B cell (primary cell): ENCODE measurements around the gene SPATA24. TPM values are rescaled to one million over a fixed set of nuclear protein-coding genes. Genes with fewer than 3 reads are reported as not detected.
A peak's percentile ranks its signal among the peaks of the same experiment; 100 is the strongest.

Experiments used
- ATAC-seq: fragments of 200-7000 bp; cut with Tn5 transposase; one replicate; pipeline ENCODE4 v1.10.0; 2021; ENCODE audit warnings: low read depth, mild to moderate bottlenecking, moderate number of reproducible peaks, moderate library complexity
- CTCF ChIA-PET: fragments of 350-600 bp; sonication (Branson Sonifier 250); formaldehyde crosslinking; loops from one replicate; lab custom pipeline; 2021; ENCODE audit warnings: antibody characterized with exemption, inconsistent platforms; lab: Charles Lee
- POLR2A ChIA-PET: fragments of 350-600 bp; sonication (Branson Sonifier 250); formaldehyde crosslinking; loops from one replicate; lab custom pipeline; 2021; ENCODE audit warnings: antibody characterized with exemption; lab: Charles Lee
- DNase-seq: peaks from one replicate; pipeline ENCODE4 v3.0.0; 2013
- H2AFZ ChIP-seq: 2 replicates; pipeline ENCODE4 v1.6.1; 2012; ENCODE audit warnings: mild to moderate bottlenecking, low read depth, low read length; ENCODE audit not compliant: insufficient read depth, poor library complexity, severe bottlenecking
- H3K27ac ChIP-seq, 2 donors: 1 replicate in 1 of 2; 2 replicates in 1 of 2; pipeline ENCODE4 v1.5.1; 2012 to 2013; ENCODE audit warnings: low read length in 2 of 2, mild to moderate bottlenecking in 2 of 2, moderate library complexity in 1 of 2
- H3K27me3 ChIP-seq, 4 experiments: fragments of 200-600 bp in 1 of 4; sonication (generic) in 1 of 4; replicated peaks in 1 of 4; 1 replicate in 2 of 4; 2 replicates in 2 of 4; pipeline versions ENCODE4 v1.6.1 to v1.7.0; 2013 to 2016; ENCODE audit warnings: low read length in 3 of 4, mild to moderate bottlenecking in 2 of 4, mixed read lengths in 1 of 4, moderate library complexity in 1 of 4; ENCODE audit not compliant: insufficient read depth in 4 of 4, control insufficient read depth in 3 of 4; ENCODE audit errors: control extremely low read depth in 1 of 4
- H3K36me3 ChIP-seq, 2 experiments: replicated peaks in 1 of 2; 1 replicate in 1 of 2; 2 replicates in 1 of 2; pipeline versions ENCODE4 v1.6.1 to v1.7.1; 2013; ENCODE audit warnings: low read length in 1 of 2; ENCODE audit not compliant: insufficient read depth in 2 of 2, control insufficient read depth in 1 of 2; ENCODE audit errors: control extremely low read depth in 1 of 2, extremely low read depth in 1 of 2
- H3K4me1 ChIP-seq, 2 donors: fragments of 200-600 bp in 1 of 2; sonication (generic) in 1 of 2; 1 replicate in 1 of 2; 2 replicates in 1 of 2; pipeline versions ENCODE4 v1.5.1 to v1.6.1; 2013 to 2017; ENCODE audit warnings: low read length in 2 of 2; ENCODE audit not compliant: control insufficient read depth in 2 of 2, insufficient read depth in 2 of 2
- H3K4me2 ChIP-seq: replicated peaks from 2 replicates; pipeline ENCODE3; 2012; ENCODE audit warnings: mild to moderate bottlenecking, low read depth, low read length; ENCODE audit not compliant: poor library complexity, severe bottlenecking
- H3K4me3 ChIP-seq, 5 experiments: fragments of 200-600 bp in 1 of 5; sonication (generic) in 1 of 5; 1 replicate in 3 of 5; 2 replicates in 2 of 5; pipeline versions ENCODE4 v1.5.1 to v1.7.0; 2011 to 2016; ENCODE audit warnings: low read length in 4 of 5, mild to moderate bottlenecking in 4 of 5, low read depth in 2 of 5, control low read depth in 1 of 5, moderate library complexity in 1 of 5; ENCODE audit not compliant: insufficient read depth in 1 of 5; ENCODE audit errors: control extremely low read depth in 1 of 5, extremely low read depth in 1 of 5
- H3K79me2 ChIP-seq: fragments of 200-600 bp; sonication (generic); one replicate; pipeline ENCODE4 v1.6.0; 2016; ENCODE audit warnings: low read length; ENCODE audit not compliant: control insufficient read depth, insufficient read depth
- H3K9ac ChIP-seq: fragments of 200-600 bp; sonication (generic); 2 replicates; pipeline ENCODE4 v1.6.1; 2017; ENCODE audit warnings: mild to moderate bottlenecking, low read length, moderate library complexity
- H3K9me3 ChIP-seq, 3 donors: one replicate each; pipeline versions ENCODE4 v1.6.1 to v1.7.1; 2013; ENCODE audit warnings: low read length in 2 of 3; ENCODE audit not compliant: control insufficient read depth in 2 of 3, insufficient read depth in 1 of 3; ENCODE audit errors: control extremely low read depth in 1 of 3
- H4K20me1 ChIP-seq: 2 replicates; pipeline ENCODE4 v1.6.0; 2012; ENCODE audit warnings: mild to moderate bottlenecking, low read length; ENCODE audit not compliant: insufficient read depth, control insufficient read depth, poor library complexity, severe bottlenecking
- H3K27ac Mint-ChIP-seq: one replicate; pipeline ENCODE4 v1.8.0; 2021; ENCODE audit warnings: mixed read lengths
- H3K27me3 Mint-ChIP-seq: one replicate; pipeline ENCODE4 v1.8.0; 2021; ENCODE audit warnings: mixed read lengths
- H3K4me1 Mint-ChIP-seq: one replicate; pipeline ENCODE4 v1.8.0; 2021; ENCODE audit warnings: mixed read lengths
- H3K4me3 Mint-ChIP-seq: one replicate; pipeline ENCODE4 v1.8.0; 2021; ENCODE audit warnings: mixed read lengths
- H3K9me3 Mint-ChIP-seq: one replicate; pipeline ENCODE4 v1.8.0; 2022; ENCODE audit warnings: mixed read lengths; ENCODE audit not compliant: insufficient read depth
- CTCF ChIP-seq: fragments of 200-600 bp; IDR thresholded peaks from one replicate; pipeline ENCODE4 v1.8.0; 2022; ENCODE audit warnings: antibody characterized with exemption, mild to moderate bottlenecking
- EZH2 ChIP-seq: IDR thresholded peaks from 2 replicates; pipeline ENCODE4 v1.6.1; 2012; ENCODE audit warnings: borderline replicate concordance, low read depth, mild to moderate bottlenecking, moderate library complexity, low read length; ENCODE audit not compliant: insufficient read depth, poor library complexity, severe bottlenecking
- WGBS: methylation state at CpG from one replicate; pipeline ENCODE4 v1.1.5; 2013; ENCODE audit warnings: missing lambda C conversion rate; ENCODE audit not compliant: insufficient coverage; 5-methylcytosine and 5-hydroxymethylcytosine counted together
- intact Hi-C: fragments of 100-400 bp; cut with micrococcal nuclease; formaldehyde crosslinking; loops from one replicate; pipeline ENCODE4 v1.10.0; 2022
- polyA plus RNA-seq: library from polyadenylated mRNA; depleted of rRNA; stranded (reverse); fragments of >200 nt; gene quantifications from 2 replicates; pipeline ENCODE4 v1.2.3, GENCODE V29; 2012
- total RNA-seq, 2 donors: library from RNA; stranded (reverse); fragments of 120-200 nt in 1 of 2; gene quantifications; 1 replicate in 1 of 2; 2 replicates in 1 of 2; pipeline versions ENCODE4 v1.2.3 to v1.2.4, GENCODE V29; 2013 to 2022

The SPATA24 gene
- total and polyA plus RNA-seq, 2 donors (not counting 1 experiment from before 2014, with no cell fraction given): 2.0 to 6.4 TPM

GRCh38 chr5:139388198-139388821, 15.6 kb downstream of the SPATA24 start:
- H3K4me1 ChIP-seq: peaks cover 68 to 91% of the 10 kb centered on the region in 2 donors
- H3K27me3 Mint-ChIP-seq: no peaks in the 10 kb centered on the region
- no peaks in the 10 kb centered on the region for H3K36me3 ChIP-seq
- 21% methylated on average over 6 of the region's 8 CpGs for WGBS
- peak overlapping the region; percentile 99 for H3K27ac Mint-ChIP-seq
- no peaks in the 10 kb centered on the region for H3K9me3 Mint-ChIP-seq
- intact Hi-C loops: loop anchor here (2.0 kb wide), 1 partner anchor 16 kb away; the partner anchor contains the start of gene SPATA24
- peak overlapping the region; percentile 86 to 89 for H3K27ac ChIP-seq
- TF ChIP-seq EZH2 (no peak), CTCF (no peak)
- DNase-seq (peak; percentile 89), ATAC-seq (peak; percentile 19)
- H3K4me3 ChIP-seq: peak overlapping the region; percentile 44 to 76 (median 66)
- H2AFZ ChIP-seq: peak overlapping the region; percentile 68
- H3K4me3 Mint-ChIP-seq: peak overlapping the region; percentile 99
- H3K9me3 ChIP-seq: peaks cover 0 to 4% (median 0%) of the 10 kb centered on the region in 3 donors
- no peaks in the 10 kb centered on the region for H3K27me3 ChIP-seq
- peaks cover 87% of the 10 kb centered on the region for H3K4me1 Mint-ChIP-seq
- H3K9ac ChIP-seq: peak overlapping the region; percentile 76
- ChIA-PET POLR2A (interaction anchor here (0.9 to 8.4 kb wide), 9 partner anchors 15 to 282 kb away, joined by 3 to 70 read pairs (median 4); partner anchors contain the start of genes MATR3, PAIP2 and SPATA24), CTCF (interaction anchor here (0.6 to 5.3 kb wide), 11 partner anchors 11 to 178 kb away, joined by 3 to 39 read pairs (median 4); partner anchors contain the start of genes PAIP2 and SPATA24)
- H3K4me2 ChIP-seq: peak overlapping the region; percentile 91
- no peaks in the 10 kb centered on the region for H4K20me1 ChIP-seq
- peaks cover 34% of the 10 kb centered on the region for H3K79me2 ChIP-seq
